HG03064 (cell line): Measurements from ENCODE around the gene CREB3.

Experiments used
- ATAC-seq: cut with Tn5 transposase; IDR thresholded peaks from one replicate; pipeline ENCODE4 v1.9.1; 2021; ENCODE audit warnings: low read depth; ENCODE audit not compliant: unreplicated experiment

CREB3 gene

GRCh38 chr9:35771534-35771933, 39.1 kb downstream of the CREB3 start:
- no peak for ATAC-seq

- no peak for ATAC-seq
Observed at GRCh38 chr9:35771943-35772342, 39.5 kb downstream of the CREB3 start.

- ATAC-seq, result no peak
Observed at GRCh38 chr9:35774907-35775635, 42.6 kb downstream of the CREB3 start.

GRCh38 chr9:35776018-35776417, 43.6 kb downstream of the CREB3 start:
- ATAC-seq, result no peak

- no peak for ATAC-seq
Observed at GRCh38 chr9:35778496-35778895, 46.0 kb downstream of the CREB3 start.

GRCh38 chr9:35781066-35781465, 48.6 kb downstream of the CREB3 start:
- ATAC-seq, result no peak

- ATAC-seq, result no peak
Observed at GRCh38 chr9:35783418-35783817, 51.0 kb downstream of the CREB3 start.
